A549 (cell line): Measurements from ENCODE around the gene CARD10. TPM values are rescaled to one million over a fixed set of nuclear protein-coding genes. Genes with fewer than 3 reads are reported as not detected.

ENCODE experiments used
- ATAC-seq, 2 experiments: fragments of 200-7000 bp in 1 of 2; fragments of >200 bp in 1 of 2; cut with Nextera tagmentation in 1 of 2; cut with Tn5 transposase in 1 of 2; 3 replicates each; pipeline versions ENCODE4 v1.8.0 to v1.9.1; 2018 to 2020; ENCODE audit warnings: mild to moderate bottlenecking in 1 of 2, moderate library complexity in 1 of 2
- CTCF ChIA-PET: fragments of 300-600 bp; sonication (Branson Sonifier 250); formaldehyde crosslinking; extraction: SDS; loops from one replicate; lab custom pipeline; 2021; ENCODE audit warnings: antibody characterized with exemption, inconsistent platforms; lab: Yijun Ruan, JAX
- POLR2A ChIA-PET: fragments of 350-600 bp; formaldehyde crosslinking; extraction: SDS; loops from one replicate; lab custom pipeline; 2021; ENCODE audit warnings: antibody characterized with exemption, inconsistent platforms; lab: Yijun Ruan, JAX
- DNase-seq, 2 experiments: peaks; one replicate each; pipeline versions ENCODE4 v3.0.0 to v3.0.0-alpha.2; 2011 to 2016; ENCODE audit warnings: low read depth in 1 of 2, low spot score in 1 of 2
- FAIRE-seq: peaks from 2 replicates; lab custom pipeline; 2011; peaks lifted over from hg19 to GRCh38; lab: Jason Lieb, UNC
- H3K27ac ChIP-seq, 2 experiments: fragments of >200 bp; sonication (Bioruptor Twin); formaldehyde crosslinking; 3 replicates each; pipeline ENCODE4 v1.5.1; 2016 to 2017
- H3K4me1 ChIP-seq: fragments of >200 bp; sonication (Bioruptor Twin); formaldehyde crosslinking; 3 replicates; pipeline ENCODE4 v1.6.1; 2016
- H3K4me2 ChIP-seq: fragments of >200 bp; sonication (Bioruptor Twin); formaldehyde crosslinking; 3 replicates; pipeline ENCODE4 v1.6.1; 2016
- H3K4me3 ChIP-seq: fragments of >200 bp; sonication (Bioruptor Twin); formaldehyde crosslinking; 3 replicates; pipeline ENCODE4 v1.5.1; 2016
- H3K9me3 ChIP-seq: fragments of >200 bp; sonication (Bioruptor Twin); formaldehyde crosslinking; 3 replicates; pipeline ENCODE4 v1.6.1; 2016
- ATOH8 ChIP-seq: fragments of 250-450 bp; sonication (Bioruptor Pico); IDR thresholded peaks from 2 replicates; pipeline ENCODE4 v1.5.0; 2020; ENCODE audit warnings: low read depth, mild to moderate bottlenecking, moderate library complexity
- CBX2 ChIP-seq: fragments of 200-600 bp; sonication (generic); IDR thresholded peaks from 2 replicates; pipeline ENCODE4 v1.6.1; 2016; ENCODE audit warnings: low read depth, mild to moderate bottlenecking, borderline replicate concordance
- CBX8 ChIP-seq: fragments of 200-600 bp; sonication (generic); IDR thresholded peaks from 2 replicates; pipeline ENCODE4 v1.6.1; 2016
- CEBPB ChIP-seq, 2 experiments: fragments of >200 bp in 1 of 2; sonication (Bioruptor Twin) in 1 of 2; formaldehyde crosslinking in 1 of 2; IDR thresholded peaks; 2 replicates each; pipeline ENCODE4 v1.6.1; 2012 to 2016
- CHD4 ChIP-seq: fragments of 200-600 bp; sonication (generic); IDR thresholded peaks from 2 replicates; pipeline ENCODE4 v1.6.1; 2016; ENCODE audit warnings: antibody characterized with exemption, mild to moderate bottlenecking, borderline replicate concordance
- EHF ChIP-seq: fragments of 250-450 bp; sonication (Bioruptor Pico); IDR thresholded peaks from 2 replicates; pipeline ENCODE4 v1.5.0; 2020; ENCODE audit warnings: mild to moderate bottlenecking
- EP300 ChIP-seq, 2 experiments: fragments of >200 bp; sonication (Bioruptor Twin); formaldehyde crosslinking; IDR thresholded peaks; 2 replicates in 1 of 2; 3 replicates in 1 of 2; pipeline ENCODE4 v1.6.1; 2016 to 2017
- HDAC2 ChIP-seq: fragments of 200-600 bp; sonication (generic); IDR thresholded peaks from 2 replicates; pipeline ENCODE4 v1.6.1; 2016
- HEYL ChIP-seq: fragments of 250-450 bp; sonication (Bioruptor Pico); IDR thresholded peaks from 2 replicates; pipeline ENCODE4 v1.8.0; 2021; ENCODE audit warnings: mild to moderate bottlenecking, moderate library complexity
- HOXB5 ChIP-seq: fragments of 250-450 bp; sonication (Bioruptor Pico); IDR thresholded peaks from 2 replicates; pipeline ENCODE4 v1.5.0; 2020; ENCODE audit warnings: mild to moderate bottlenecking, moderate library complexity
- MAZ ChIP-seq: fragments of 150-350 bp; IDR thresholded peaks from 2 replicates; pipeline ENCODE4 v1.6.1; 2014; ENCODE audit warnings: antibody characterized with exemption, low read depth, low read length, borderline replicate concordance
- MYC ChIP-seq: IDR thresholded peaks from 2 replicates; pipeline ENCODE4 v1.6.1; 2012; ENCODE audit warnings: mild to moderate bottlenecking, inconsistent platforms, low read length, improper control_type of control experiment, borderline replicate concordance
- NFE2L2 ChIP-seq: fragments of 150-350 bp; conservative IDR thresholded peaks from 2 replicates; pipeline ENCODE4 v1.6.1; 2014; ENCODE audit warnings: low read length
- PHF8 ChIP-seq: fragments of 200-600 bp; sonication (generic); IDR thresholded peaks from 2 replicates; pipeline ENCODE4 v1.6.1; 2016; ENCODE audit warnings: low read depth, mild to moderate bottlenecking, antibody characterized with exemption, moderate library complexity, borderline replicate concordance
- RARB ChIP-seq: fragments of 250-450 bp; sonication (Bioruptor Pico); IDR thresholded peaks from 2 replicates; pipeline ENCODE4 v1.8.0; 2021; ENCODE audit warnings: mild to moderate bottlenecking, moderate library complexity
- RFX5 ChIP-seq: fragments of 450-650 bp; IDR thresholded peaks from 2 replicates; pipeline ENCODE4 v1.7.1; 2014; ENCODE audit warnings: antibody characterized with exemption, mild to moderate bottlenecking, moderate library complexity
- SREBF2 ChIP-seq: fragments of 450-650 bp; IDR thresholded peaks from 2 replicates; pipeline ENCODE4 v1.6.1; 2014; ENCODE audit warnings: mild to moderate bottlenecking, moderate library complexity
- TFCP2L1 ChIP-seq: fragments of 250-450 bp; sonication (Bioruptor Pico); IDR thresholded peaks from 2 replicates; pipeline ENCODE4 v1.5.0; 2021; ENCODE audit warnings: mild to moderate bottlenecking
- ZC3H11A ChIP-seq: fragments of 450-650 bp; IDR thresholded peaks from 2 replicates; pipeline ENCODE4 v1.6.1; 2014; ENCODE audit warnings: antibody characterized with exemption, mild to moderate bottlenecking
- ZNF302 ChIP-seq: fragments of 250-450 bp; sonication (Bioruptor Pico); IDR thresholded peaks from 2 replicates; pipeline ENCODE4 v1.9.0; 2021; ENCODE audit warnings: inconsistent platforms, mild to moderate bottlenecking, moderate library complexity
- WGBS: methylation state at CpG from one replicate; pipeline ENCODE4 v1.1.6; 2017; ENCODE audit errors: missing lambda C conversion rate; 5-methylcytosine and 5-hydroxymethylcytosine counted together
- polyA plus RNA-seq, 4 experiments: library from polyadenylated mRNA; depleted of rRNA in 3 of 4; stranded (reverse); fragments of >200 nt; fragmentation: RNase III in 1 of 4; extraction: RNeasy Plus Mini Kit Qiagen cat#74134 plus additional on column Dnase treatment in 1 of 4; gene quantifications; 2 replicates in 3 of 4; 3 replicates in 1 of 4; pipeline ENCODE4 v1.2.3, GENCODE V29; 2011 to 2017
- TF ChIP-seq, protein P1 (sequence below): fragments of >200 bp; sonication (Bioruptor Twin); formaldehyde crosslinking; IDR thresholded peaks from 3 replicates; pipeline ENCODE4 v1.6.1; 2016
- TF ChIP-seq, protein P2 (sequence below): fragments of >200 bp; sonication (Bioruptor Twin); formaldehyde crosslinking; IDR thresholded peaks from 2 replicates; pipeline ENCODE4 v1.6.1; 2016
- TF ChIP-seq, protein P3 (sequence below): IDR thresholded peaks from 2 replicates; pipeline ENCODE4 v1.6.1; 2012
- TF ChIP-seq, protein P4 (sequence below): IDR thresholded peaks from 2 replicates; pipeline ENCODE4 v1.6.1; 2012

Gene CARD10
- polyA plus RNA-seq, 2 of the 4 experiments (the other 2 are of a cell fraction) = 8.3 to 15.3 TPM

GRCh38 chr22:37491559-37492427 lies 27.4 kb downstream of the CARD10 start:
- Histone ChIP-seq H3K4me2 (no peak overlapping the region), H3K4me3 (no peak overlapping the region), H3K9me3 (no peaks in the 10 kb centered on the region), H3K4me1 (peaks cover 29% of the 10 kb centered on the region), H3K27ac (peak overlapping the region in 1 of 2 experiments; percentile 80; a peak in 3 of 6 replicates)
- TF ChIP-seq CBX2 (no peak), HOXB5 (CRISPR knock-in tag) (no peak), CBX8 (no peak), MYC (no peak), NFE2L2 (no peak), ATOH8 (CRISPR knock-in tag) (no peak), HEYL (no peak), CHD4 (no peak), ZC3H11A (no peak), RARB (no peak), HDAC2 (no peak), CEBPB (IDR thresholded peaks at IDR 0.05) (no peak), MAZ (no peak), PHF8 (no peak), EP300 (IDR thresholded peaks at IDR 0.05) (no peak), TFCP2L1 (CRISPR knock-in tag) (no peak), ZNF302 (CRISPR knock-in tag) (no peak)
- TF ChIP-seq, protein P1, sequence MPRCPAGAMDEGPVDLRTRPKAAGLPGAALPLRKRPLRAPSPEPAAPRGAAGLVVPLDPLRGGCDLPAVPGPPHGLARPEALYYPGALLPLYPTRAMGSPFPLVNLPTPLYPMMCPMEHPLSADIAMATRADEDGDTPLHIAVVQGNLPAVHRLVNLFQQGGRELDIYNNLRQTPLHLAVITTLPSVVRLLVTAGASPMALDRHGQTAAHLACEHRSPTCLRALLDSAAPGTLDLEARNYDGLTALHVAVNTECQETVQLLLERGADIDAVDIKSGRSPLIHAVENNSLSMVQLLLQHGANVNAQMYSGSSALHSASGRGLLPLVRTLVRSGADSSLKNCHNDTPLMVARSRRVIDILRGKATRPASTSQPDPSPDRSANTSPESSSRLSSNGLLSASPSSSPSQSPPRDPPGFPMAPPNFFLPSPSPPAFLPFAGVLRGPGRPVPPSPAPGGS = no peak
- POLR2A ChIA-PET = no interaction called here
- WGBS = 85% methylated on average over 13 of the region's 22 CpGs
- DNase-seq (no peak), ATAC-seq (no peak; a peak in 2 of 6 replicates), FAIRE-seq (no peak)
- CTCF ChIA-PET = interaction anchor here (1.2 to 8.7 kb wide), 8 partner anchors 8 to 43 kb away, joined by 3 to 42 read pairs (median 5); no protein-coding TSS in a partner anchor

DNA sequence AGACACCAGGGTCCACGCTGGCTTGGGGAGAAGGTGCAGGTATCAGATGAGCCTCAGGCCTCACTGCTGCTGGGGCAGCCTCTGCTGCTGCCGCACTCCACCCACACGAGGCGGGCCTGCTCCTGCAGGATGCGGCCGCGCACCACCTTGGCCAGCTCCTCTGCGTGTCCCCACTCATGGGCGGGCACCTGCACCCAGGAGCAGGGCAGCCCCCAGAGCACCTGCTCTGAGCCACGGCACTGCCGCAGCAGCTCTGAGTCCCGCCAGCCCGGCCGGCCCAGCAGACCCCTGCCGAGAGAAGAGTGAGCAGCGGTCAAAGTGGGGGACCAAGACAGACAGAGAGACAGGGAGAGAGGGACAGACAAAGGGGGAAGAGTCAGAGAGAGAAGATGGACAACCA lies 28.1 kb downstream of the CARD10 start:
- no peaks in the 10 kb centered on the region for H3K9me3 ChIP-seq
- FAIRE-seq (no peak), DNase-seq (no peak), ATAC-seq (no peak)
- H3K27ac ChIP-seq = no peak overlapping the region; a peak in 1 of 6 replicates
- no peak overlapping the region for H3K4me2 ChIP-seq
- peaks cover 29% of the 10 kb centered on the region for H3K4me1 ChIP-seq
- ChIA-PET CTCF (interaction anchor here (1.2 to 1.9 kb wide), 4 partner anchors 9 to 20 kb away, joined by 3 to 8 read pairs (median 4); no protein-coding TSS in a partner anchor), POLR2A (no interaction called here)
- no peak overlapping the region for H3K4me3 ChIP-seq
- 71% methylated on average over 1 of the region's 16 CpGs for WGBS
- TF ChIP-seq PHF8 (no peak), EHF (CRISPR knock-in tag) (no peak), ATOH8 (CRISPR knock-in tag) (no peak), SREBF2 (no peak), CBX8 (no peak), RFX5 (no peak)
- TF ChIP-seq, protein P2, sequence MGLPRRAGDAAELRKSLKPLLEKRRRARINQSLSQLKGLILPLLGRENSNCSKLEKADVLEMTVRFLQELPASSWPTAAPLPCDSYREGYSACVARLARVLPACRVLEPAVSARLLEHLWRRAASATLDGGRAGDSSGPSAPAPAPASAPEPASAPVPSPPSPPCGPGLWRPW = no peak
- TF ChIP-seq, protein P3, sequence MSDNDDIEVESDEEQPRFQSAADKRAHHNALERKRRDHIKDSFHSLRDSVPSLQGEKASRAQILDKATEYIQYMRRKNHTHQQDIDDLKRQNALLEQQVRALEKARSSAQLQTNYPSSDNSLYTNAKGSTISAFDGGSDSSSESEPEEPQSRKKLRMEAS = no peak
- TF ChIP-seq, protein P4, sequence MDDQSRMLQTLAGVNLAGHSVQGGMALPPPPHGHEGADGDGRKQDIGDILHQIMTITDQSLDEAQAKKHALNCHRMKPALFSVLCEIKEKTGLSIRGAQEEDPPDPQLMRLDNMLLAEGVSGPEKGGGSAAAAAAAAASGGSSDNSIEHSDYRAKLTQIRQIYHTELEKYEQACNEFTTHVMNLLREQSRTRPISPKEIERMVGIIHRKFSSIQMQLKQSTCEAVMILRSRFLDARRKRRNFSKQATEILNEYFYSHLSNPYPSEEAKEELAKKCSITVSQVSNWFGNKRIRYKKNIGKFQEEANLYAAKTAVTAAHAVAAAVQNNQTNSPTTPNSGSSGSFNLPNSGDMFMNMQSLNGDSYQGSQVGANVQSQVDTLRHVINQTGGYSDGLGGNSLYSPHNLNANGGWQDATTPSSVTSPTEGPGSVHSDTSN = no peak
- TF ChIP-seq, all 56 proteins: peak for 0
